Activated CD8-positive, alpha-beta memory T cell treated with anti-CD3 and anti-CD28 coated beads, Interleukin-2, amount 50 U/mL, for 48 hours (primary cell): ENCODE measurements around the gene GRIK3.

Experiments used
- DNase-seq: peaks from one replicate; pipeline ENCODE4 v3.0.0-alpha.2; 2020

The GRIK3 gene

DNA sequence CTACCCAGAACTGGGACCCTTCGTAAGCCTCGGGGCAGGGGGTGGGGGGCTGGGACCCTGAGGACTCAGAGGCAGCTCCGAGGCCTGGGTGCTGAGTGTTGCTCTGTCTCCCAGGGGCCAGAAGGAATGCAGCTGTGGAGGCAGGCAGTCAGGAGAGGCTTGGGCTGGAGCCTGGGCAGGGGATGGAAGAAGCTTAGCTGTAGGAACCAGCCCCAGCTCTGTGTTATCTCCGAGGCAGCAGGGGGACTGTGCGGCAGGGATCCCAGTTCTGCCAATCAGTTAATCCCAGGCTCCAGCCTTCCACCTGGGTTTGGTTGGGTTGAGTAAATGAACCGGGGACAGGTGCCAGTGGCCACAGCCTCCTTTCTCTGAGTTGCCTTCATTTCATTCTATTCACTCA lies 8.2 kb upstream of the GRIK3 start:
- DNase-seq = no peak

DNA sequence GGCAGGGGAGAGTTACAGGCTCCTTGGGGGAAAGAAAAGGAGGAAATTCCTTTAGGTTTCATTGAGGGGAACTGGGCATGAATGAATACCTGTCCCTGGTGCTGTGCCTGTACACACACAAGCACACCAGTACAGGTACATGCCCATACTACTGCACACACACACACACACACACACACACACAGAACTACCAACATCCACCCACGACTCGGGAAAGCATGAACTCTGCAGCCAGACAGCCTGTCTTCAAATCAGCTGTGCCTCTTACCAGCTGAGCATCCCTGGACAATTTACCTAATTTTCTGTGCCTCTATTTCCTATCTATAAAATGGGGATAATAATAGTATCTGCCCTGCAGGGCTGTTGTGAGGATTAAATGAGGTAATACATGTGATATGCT lies 7.2 kb upstream of the GRIK3 start:
- DNase-seq = no peak

DNA sequence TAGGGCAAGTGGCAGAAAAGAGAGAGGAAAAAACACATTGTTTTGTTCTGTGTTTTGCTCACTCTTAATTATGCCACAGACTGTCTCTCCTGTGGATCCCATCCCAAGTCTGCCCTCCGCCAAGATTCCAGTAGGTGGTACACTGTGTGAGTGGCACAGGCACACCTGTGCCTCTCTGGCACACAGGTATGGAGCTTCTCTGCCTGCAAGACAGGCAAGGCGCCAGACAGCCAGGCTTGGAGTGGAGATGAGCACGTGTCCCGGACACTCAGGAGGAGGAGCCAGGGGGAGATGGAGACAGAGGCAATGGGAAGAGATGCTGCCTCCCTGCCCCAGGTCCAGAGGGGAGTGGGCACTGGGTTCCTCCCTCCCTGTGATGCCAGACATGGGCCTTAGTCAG lies 6.5 kb upstream of the GRIK3 start:
- DNase-seq = no peak

DNA sequence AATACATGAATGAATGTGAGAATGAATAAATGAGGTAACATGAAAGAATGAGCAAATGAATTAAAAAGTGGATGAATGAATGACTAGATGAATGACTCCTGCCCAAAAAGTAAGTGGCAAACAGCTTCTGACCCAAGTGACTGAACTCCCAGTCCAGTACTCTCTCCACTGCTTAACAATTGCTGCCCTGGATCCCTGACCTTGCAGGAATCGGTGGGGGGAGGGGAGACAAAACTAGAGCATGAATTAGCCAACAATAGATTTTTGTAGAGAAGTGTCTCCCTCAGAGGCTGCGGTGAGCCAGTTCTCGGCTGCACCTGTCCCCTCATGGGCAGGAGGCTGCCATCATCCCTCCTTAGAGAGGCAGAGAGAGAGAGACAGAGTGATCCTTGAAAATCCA lies 5.9 kb upstream of the GRIK3 start:
- DNase-seq = no peak

DNA sequence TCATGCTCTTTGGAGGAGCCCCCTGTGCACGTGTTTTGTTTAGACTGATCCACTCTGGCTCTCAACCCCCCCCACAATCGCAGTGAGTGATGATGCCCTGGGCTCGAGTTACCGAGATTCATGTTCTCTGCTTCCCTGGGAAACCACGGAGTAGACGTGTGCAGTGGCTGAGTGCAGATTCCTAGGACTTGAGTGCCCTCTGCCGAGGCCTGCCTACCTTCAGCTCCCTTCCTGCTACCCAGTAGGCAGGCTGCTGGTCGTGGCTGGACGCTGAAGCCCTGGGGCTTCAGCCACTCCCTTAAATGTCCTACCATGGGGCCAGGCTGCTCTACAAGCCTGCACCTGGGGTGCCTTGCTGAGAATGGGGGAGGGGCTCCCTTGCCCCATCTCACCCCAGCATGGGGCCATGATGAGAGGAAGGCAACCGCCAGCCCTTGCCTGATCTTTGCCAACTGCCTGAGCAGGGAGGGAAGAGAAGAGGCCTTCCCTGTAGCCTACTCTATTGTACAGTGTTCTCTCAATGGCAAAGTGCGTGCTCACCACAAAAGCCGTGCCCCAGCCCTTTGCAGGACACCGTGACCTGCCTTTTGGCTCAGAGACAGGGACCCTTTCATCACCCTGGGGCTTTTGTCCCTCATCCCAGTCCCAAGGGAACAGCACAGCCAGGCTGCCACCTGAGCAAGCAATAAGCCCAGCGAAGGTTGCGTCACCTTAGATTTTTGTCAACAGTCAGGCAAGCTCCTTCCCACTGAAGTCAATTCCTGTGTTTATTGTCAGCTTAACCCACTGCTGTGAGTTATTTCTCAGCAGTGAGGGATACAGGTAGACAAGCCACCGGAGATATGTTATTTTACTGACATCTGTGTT lies 4.1 kb upstream of the GRIK3 start:
- no peak for DNase-seq

DNA sequence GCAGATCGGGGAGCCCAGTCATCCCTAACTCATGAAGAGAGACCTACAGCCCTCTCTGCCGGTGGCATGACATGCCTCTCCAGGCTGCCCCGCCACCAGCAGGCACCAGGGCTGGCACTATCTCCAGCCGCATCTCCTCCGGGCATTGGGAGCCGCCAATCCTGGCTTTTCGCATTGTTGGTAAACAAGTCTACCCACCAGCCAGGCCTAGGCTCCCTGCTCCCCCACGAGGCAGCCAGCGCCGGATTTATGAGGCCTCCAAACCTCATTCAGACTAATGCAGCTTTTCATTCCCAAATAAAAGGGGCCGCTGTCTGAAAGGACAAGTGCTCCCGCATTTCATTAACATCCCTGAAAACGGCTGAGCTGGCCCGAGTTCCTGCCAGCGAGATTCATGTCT lies 3.4 kb upstream of the GRIK3 start:
- no peak for DNase-seq

DNA sequence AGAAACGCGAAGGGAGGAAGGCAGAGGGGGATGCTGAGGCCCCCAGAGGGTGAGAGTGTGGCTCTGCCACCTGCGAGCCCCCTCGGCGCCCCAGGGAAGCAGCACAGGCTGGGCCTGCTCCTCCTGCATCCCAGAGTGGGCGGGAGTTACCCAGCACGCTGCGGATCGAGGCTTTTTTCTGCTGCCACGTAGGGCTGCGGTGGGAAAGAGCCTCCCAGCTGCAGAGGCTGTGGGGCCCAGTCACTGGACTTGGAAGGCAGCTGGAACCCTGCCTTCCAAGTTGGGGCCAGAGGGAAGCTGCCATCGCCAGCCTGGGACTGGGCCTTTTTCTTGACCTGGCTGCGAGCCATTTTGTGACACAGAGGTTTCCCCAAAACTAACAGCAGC lies 2.3 kb upstream of the GRIK3 start:
- no peak for DNase-seq

DNA sequence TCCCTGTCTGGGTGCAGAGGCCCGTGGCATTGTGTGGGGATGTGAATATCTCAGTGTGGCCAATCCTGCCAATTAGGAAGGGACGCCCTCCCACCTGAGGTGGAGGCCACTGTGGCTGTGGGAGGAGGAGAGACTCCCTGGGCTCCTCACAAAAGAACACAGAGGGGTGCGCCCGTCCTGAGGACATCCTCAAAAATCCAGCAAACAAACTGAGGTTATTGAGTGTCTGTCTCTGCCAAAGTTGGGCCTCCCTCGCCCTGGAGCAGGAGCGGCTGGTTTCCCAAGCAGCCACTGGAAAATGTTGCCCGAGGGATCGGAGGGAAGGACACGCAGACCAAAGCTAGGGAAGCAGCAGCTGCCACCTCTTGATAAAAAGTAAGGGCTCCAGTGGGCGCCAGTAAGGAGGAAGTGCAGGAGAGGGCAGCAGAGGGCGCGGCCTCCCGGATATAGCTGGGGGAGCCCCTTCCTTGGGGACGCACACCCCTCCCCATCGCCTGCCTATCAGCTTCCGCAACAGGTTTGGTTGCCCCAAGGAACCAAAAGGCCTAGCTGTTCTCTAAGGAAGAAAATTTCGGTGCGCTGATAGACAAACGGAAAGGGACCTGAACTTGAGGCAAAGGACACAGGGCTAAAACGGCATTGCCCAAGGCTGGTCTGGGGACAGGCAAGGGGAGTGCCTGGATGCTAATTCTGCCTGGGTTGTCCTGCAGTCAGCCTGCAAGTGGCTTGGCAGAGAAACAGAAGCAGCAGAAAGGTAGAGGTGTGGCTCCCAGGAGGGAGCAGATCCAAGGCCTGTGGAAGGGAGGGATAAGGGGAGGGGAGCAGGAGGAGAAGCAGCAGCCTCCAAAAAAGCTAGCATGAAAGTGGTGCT lies 1.7 kb upstream of the GRIK3 start:
- no peak for DNase-seq

DNA sequence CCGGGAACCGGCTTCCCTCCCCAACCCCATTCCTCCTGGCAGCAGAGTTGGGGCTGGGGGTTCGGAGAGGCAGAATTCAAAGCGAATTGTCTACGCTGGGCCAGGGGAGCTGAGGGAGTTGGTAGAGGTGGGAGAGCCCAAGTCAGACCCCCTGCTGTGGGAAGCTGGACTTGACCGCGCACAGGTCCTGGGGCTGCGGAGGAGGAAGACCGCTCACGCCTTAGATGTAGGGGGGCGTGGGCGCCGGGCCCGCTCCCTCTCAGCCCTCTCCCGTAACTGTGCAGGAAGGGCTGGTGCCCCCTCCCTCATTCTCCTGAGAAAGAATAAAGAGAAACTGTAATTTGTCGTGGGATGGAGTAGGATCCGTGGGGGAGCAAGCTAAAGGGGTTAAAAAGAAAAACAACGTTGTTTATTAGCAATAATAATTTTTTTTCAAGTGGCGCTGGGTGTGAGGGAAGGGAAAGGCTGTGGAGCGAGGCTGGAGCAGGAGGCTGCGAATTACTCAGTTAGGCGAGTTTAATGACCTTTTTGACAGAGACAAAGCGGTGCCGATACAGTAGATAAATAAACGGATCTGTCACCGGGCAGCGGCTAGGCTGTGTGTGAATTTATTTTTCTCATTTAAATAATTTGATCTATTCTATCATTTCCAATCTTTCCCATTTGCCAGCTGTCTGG lies 838 bp upstream of the GRIK3 start:
- DNase-seq = no peak

DNA sequence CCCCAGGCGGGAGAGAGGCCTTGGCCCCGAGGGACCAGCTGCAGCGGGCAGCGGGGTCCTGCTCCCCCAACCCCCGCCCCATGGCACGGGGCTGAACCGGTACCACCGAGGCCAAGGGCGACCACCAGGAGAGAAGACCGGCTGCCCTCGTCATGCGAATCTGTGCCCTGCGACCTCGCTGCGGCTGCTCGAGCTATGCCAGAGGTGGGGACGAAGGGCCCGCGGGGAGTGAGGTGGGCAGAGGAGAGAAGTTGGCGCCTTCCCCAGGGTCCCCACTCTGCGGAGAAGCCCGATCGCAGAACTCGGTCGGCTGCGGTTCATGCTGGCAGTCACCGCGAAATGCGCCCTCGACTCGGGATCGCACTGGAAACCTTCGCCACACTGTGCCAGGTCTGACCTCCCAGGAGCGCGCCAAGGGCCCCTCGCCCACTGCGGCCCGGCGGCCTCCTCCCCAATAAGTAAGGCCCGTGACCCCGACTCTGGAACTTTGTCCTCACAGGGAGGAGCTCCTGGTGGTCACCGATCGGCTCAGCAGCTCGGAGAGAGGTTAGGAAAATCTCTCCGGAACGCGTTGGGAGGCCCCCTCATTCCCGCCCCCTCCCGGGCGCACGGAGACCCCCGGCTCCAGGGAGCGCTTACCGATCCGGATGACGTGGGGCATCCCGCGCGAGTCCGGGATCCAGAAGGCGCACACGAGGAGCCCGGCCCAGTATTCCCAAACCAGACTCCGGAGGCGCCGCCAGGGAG lies 787 bp downstream of the GRIK3 start:
- DNase-seq = no peak

DNA sequence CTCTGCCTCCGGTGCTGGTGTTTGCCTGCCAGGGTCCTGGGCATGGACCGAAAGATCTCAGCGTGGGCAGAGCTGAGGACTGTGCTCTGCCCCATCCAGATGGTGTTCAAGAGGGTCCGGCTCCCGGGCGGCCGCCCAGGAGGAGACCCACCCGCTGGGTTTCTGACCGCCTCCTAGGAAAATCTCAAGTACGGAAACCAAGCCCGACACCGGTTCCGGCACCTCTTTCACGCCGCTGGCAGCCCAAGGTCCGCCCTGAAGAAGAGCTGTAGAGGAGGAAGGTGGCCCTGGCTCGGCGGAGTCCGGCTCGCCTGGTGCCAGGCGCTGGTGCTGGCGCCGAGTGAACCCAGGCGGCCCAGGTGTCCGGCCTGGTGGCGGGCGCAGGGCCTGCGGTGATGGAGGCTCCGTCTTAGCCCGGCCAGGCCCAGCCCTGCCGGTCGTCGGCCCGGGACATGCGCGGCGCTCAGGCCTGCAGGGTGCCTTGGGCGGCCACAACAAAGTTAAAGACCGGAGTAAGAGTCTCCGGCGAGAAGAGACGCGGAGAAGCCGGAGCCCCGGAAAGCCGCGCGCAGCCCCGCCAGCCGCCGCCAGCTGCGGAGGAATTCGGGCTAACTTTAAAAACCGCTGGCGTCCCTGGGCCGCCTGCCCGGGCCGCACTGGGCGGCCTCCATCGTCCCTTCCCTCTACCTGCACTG lies 1.5 kb downstream of the GRIK3 start:
- no peak for DNase-seq

DNA sequence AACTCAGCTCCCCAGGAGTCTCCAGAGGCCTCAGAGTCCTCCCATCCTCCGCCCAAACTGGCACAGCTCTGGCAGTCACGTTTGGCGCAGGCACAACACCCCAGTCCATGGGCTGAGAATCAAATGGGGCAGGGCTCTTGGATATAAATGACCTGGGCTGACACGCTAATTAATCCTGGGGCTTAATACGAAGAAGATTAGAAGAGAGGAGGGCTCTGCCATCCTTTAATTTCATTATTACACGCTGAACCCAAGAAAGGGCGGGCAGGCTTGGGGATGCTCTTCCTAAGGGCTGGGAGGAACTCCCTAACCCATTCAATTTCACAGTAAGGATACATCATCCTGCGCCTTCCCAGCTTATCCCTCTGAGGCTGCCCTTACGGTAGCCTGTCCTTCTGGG lies 2.4 kb downstream of the GRIK3 start:
- DNase-seq = no peak

DNA sequence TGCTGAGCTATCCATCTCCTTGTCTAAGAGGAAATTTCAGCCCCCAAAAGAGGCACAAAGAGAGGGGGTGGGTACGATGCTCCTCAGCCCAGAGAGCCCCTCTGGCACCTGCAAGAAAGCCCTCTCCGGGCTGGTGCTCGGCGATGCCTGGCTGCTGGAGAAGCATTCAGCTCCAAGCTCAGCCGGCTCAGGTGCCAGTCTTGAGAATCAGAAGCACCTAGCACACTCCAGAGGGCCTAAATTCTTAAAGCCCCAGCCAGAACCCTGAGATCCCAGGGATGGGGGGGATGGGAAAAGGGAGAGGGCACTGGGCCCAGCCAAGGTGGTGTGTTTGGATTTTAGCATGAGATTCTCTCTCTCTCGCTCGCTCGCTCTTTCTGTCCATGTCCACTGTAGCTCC lies 2.9 kb downstream of the GRIK3 start:
- no peak for DNase-seq

DNA sequence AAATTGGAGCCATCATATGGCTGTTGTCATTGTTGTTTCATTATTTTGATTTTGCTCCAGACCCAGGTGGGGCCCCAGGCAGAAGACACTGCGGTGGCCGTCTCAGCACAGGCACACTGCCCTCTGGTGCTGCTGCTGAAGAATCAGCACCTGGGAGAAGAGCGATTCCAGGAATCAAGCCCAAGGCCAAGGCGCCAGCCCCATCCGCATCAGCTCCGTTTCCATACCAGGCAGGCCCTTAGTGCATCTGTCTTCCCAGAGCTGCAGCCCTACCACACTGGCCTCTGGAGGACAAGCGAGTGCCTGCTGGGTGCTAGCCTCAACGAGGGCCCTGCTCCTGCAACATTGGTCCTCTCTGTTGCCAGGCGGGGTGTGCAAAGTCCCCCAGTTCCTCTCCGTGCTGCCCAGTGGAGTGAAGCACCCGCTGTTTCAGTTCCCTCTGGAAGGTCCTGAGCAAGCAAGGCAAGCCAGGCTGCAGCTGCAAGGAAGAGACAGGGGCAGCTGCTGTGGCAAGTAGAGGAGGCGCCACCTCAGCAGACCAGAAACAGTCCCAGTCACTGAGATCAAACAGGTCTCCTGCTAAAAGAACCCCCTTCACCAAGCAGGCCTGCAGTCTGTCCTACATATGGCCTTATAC lies 5.2 kb downstream of the GRIK3 start:
- no peak for DNase-seq

DNA sequence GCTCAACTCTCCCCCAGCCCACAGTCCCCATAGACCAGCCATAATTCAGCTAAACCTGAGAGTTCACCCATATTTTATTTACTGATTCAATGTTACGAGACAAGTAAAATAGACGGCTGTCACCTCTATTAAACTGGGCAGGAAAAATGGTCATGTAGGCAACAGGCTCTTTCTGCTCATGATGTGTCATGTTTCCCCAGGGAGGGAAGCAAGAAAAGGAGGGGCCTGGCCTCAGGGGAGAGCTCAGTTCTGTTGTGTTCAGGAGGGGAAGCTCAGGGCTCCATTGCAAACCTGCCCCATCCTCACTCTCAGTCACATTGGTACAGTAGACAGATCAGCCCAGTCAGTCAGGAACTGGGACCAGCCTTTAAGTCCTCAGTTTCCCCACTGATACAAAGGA lies 12.8 kb downstream of the GRIK3 start:
- DNase-seq = no peak

DNA sequence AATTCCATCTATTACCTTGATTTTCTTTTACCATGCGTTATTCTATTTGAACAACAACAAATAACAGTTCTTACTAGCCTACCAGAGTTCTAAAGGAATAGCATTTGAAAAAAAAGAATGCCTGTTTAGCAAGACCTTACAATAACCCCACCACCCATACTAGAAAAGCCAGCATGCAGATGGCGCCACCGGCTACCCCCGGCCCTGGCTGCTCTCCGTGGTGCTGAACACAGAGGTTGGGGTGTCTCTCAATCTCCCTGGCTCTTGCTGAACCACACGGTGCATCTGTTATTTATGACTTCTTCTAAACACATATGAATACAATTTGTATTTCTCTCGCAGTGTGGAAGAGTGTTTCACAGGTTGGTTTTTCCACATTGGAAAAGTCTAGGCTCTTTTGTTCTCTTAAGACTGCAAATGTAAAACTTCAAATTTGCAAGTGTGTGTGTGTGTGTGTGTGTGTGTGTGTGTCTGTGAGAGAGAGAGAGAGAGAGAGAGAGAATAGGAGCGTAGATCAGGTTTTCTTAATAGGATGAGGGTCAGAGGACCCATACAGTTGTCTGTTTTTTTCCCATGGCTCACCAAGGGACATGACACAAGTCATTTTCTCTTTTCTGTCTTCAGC lies 13.6 kb downstream of the GRIK3 start:
- DNase-seq = no peak

DNA sequence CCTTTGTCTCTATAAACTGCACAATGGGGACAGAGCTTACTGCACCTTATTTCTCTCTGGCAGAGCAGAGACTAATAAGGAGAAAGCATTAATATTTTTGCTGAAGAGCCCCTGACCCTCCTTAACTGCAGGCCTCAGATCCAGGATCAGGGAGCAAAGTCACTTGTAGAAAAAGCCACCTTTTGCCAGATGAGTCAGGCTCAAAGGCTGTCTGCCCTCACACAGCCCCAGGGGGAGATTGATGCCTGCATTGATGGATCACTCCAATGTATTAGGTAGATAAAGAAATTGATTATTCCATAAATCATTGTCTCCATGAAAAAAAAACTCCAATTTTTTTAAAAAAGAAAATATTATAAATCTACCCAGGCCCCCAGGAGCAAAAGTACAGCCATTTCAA lies 15.8 kb downstream of the GRIK3 start:
- no peak for DNase-seq

DNA sequence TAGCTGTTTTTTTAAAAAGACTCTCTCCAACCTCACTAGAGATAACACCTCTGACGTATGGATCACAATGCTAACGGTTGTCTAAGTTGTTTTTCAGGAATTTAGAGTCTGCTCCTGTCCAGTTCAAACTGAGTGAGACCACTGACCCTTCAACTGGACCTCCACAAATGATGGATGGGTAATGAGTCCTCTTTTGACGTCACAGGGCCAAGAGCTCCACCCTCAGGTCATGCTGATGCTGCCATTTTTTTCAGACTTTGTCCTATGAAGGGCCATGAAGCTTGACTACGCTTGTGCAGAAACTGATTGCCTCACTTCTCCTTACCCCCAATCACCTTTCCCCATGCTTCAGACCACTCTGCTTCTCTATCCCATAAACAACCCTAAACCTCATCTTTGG lies 16.6 kb downstream of the GRIK3 start:
- DNase-seq = no peak

DNA sequence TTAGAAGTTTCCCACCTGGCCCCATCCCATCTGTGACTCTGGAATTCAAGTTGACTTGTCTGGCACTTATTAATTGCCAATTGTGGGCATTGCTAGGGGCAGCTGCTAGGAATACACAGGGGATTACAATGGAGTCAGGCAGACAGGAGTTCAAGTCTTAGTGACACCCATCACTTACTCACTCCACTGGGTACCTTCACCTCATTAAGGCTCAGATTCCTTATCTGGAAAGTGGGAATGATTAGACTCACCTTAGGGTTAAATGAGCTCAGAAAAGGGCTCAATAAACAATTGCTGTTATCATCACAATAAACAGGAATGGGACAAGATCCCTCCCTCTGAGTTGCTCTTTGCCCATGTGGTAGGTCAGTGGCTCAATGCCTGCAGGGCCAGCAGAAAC lies 18.2 kb downstream of the GRIK3 start:
- DNase-seq = no peak

DNA sequence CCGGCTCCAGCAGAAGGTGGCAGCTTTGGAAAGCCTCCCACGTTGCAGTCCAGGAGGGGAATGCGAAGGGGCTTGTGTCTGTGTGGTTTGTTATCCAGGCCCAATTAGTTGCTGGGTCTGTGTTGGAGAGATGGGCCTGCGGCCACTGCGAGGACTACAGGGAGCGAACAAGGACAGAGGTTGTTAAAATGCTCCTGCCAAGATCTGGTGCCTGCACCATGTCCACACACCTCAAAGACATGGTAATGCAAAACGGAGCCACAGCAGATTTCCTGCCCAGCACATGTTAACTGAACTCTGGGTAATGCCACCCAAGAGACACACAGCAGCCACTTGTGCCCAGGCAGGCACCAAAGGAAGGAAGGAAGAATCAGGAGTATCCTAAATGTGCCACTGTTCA lies 18.6 kb downstream of the GRIK3 start:
- no peak for DNase-seq

DNA sequence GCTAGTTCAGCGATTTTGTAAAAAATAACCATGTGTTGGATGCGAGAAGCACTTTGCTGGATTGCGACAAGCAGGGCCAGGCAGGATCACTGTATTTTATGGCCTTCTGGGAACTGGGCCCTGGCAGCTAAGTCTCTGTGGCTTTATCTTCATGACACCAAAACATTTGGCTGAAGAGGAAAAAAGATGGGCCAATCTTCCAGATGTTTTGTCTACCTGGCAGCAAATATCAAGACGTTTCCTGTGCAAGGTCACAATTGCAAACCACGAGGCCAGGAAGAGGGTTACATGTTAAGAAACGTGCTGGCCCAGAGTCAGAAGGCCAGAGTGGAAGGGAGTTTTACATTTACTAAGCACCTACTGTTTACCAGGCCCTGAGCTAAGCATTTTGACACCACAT lies 22.1 kb downstream of the GRIK3 start:
- no peak for DNase-seq
